GM23338 (cell line): Measurements from ENCODE around the gene TNNT3. TPM values are rescaled to one million over a fixed set of nuclear protein-coding genes. Genes with fewer than 3 reads are reported as not detected.

ENCODE experiments used
- ATAC-seq: fragments of 200-7000 bp; cut with Tn5 transposase; 3 replicates; pipeline ENCODE4 v1.9.1; 2020
- DNase-seq: peaks from one replicate; pipeline ENCODE4 v3.0.0-alpha.2; 2015; ENCODE audit warnings: low spot score
- H2AFZ ChIP-seq: fragments of 200-600 bp; sonication (generic); 2 replicates; pipeline ENCODE4 v1.8.0; 2016; ENCODE audit warnings: antibody characterized with exemption, mild to moderate bottlenecking, moderate library complexity
- H3F3A ChIP-seq: fragments of 200-600 bp; sonication (generic); replicated peaks from 2 replicates; pipeline ENCODE4 v1.8.0; 2017; ENCODE audit warnings: antibody characterized with exemption, mixed run types, low read depth
- H3K27ac ChIP-seq: fragments of 200-600 bp; sonication (generic); 2 replicates; pipeline ENCODE4 v1.6.1; 2016; ENCODE audit warnings: low read depth
- H3K27me3 ChIP-seq: fragments of 200-600 bp; sonication (generic); 2 replicates; pipeline ENCODE4 v1.8.0; 2016; ENCODE audit warnings: mild to moderate bottlenecking, mixed run types, moderate library complexity; ENCODE audit not compliant: insufficient read depth
- H3K36me3 ChIP-seq: fragments of 200-600 bp; sonication (generic); 2 replicates; pipeline ENCODE4 v1.8.0; 2016; ENCODE audit warnings: mild to moderate bottlenecking; ENCODE audit not compliant: insufficient read depth
- H3K4me1 ChIP-seq: fragments of 200-600 bp; sonication (generic); 2 replicates; pipeline ENCODE4 v1.8.0; 2016; ENCODE audit warnings: mild to moderate bottlenecking, moderate library complexity; ENCODE audit not compliant: insufficient read depth
- H3K4me2 ChIP-seq: fragments of 200-600 bp; sonication (generic); 2 replicates; pipeline ENCODE4 v1.7.1; 2017; ENCODE audit warnings: mixed run types
- H3K4me3 ChIP-seq: fragments of 200-600 bp; sonication (generic); 2 replicates; pipeline ENCODE4 v1.6.1; 2016; ENCODE audit warnings: mixed run types
- H3K79me2 ChIP-seq: fragments of 200-600 bp; sonication (generic); replicated peaks from 2 replicates; pipeline ENCODE4 v1.8.0; 2017; ENCODE audit warnings: mild to moderate bottlenecking; ENCODE audit not compliant: insufficient read depth
- H3K9me2 ChIP-seq: fragments of 200-600 bp; sonication (generic); 2 replicates; pipeline ENCODE4 v1.8.0; 2017; ENCODE audit not compliant: insufficient read depth
- H4K20me1 ChIP-seq: fragments of 200-600 bp; sonication (generic); replicated peaks from 2 replicates; pipeline ENCODE4 v1.8.0; 2017; ENCODE audit warnings: mild to moderate bottlenecking; ENCODE audit not compliant: insufficient read depth
- H3K27ac Mint-ChIP-seq: 2 replicates; pipeline ENCODE4 v1.8.0; 2020; ENCODE audit warnings: inconsistent platforms, mild to moderate bottlenecking, moderate library complexity, mixed read lengths
- H3K27me3 Mint-ChIP-seq: 3 replicates; pipeline ENCODE4 v1.8.0; 2022; ENCODE audit warnings: low read depth, mild to moderate bottlenecking, moderate library complexity, mixed read lengths, inconsistent platforms; ENCODE audit not compliant: insufficient read depth, poor library complexity
- H3K36me3 Mint-ChIP-seq: 3 replicates; pipeline ENCODE4 v1.8.0; 2021; ENCODE audit warnings: low read depth, mild to moderate bottlenecking, inconsistent platforms, moderate library complexity, mixed read lengths
- H3K4me1 Mint-ChIP-seq: 3 replicates; pipeline ENCODE4 v1.8.0; 2020; ENCODE audit warnings: mild to moderate bottlenecking, inconsistent platforms, mixed read lengths
- H3K4me3 Mint-ChIP-seq: 3 replicates; pipeline ENCODE4 v1.8.0; 2021; ENCODE audit warnings: moderate library complexity, mild to moderate bottlenecking, inconsistent platforms, mixed read lengths
- H3K9me3 Mint-ChIP-seq: 3 replicates; pipeline ENCODE4 v1.8.0; 2020; ENCODE audit warnings: moderate library complexity, mild to moderate bottlenecking, inconsistent platforms, mixed read lengths
- CREB1 ChIP-seq: fragments of 250-450 bp; sonication (Bioruptor Pico); IDR thresholded peaks from 2 replicates; pipeline ENCODE4 v1.5.0; 2020; ENCODE audit warnings: low read depth, mild to moderate bottlenecking, moderate library complexity
- CTCF ChIP-seq, 2 experiments: fragments of 200-600 bp in 1 of 2; sonication (generic) in 1 of 2; conservative IDR thresholded peaks; 2 replicates each; pipeline versions ENCODE4 v1.5.1 to v1.6.1; 2016 to 2017; ENCODE audit warnings: antibody characterized with exemption in 2 of 2, low read depth in 2 of 2, mild to moderate bottlenecking in 2 of 2, moderate library complexity in 1 of 2
- ETS1 ChIP-seq: IDR thresholded peaks from 2 replicates; pipeline ENCODE4 v1.6.1; 2016; ENCODE audit warnings: antibody characterized with exemption
- EZH2 ChIP-seq: fragments of 200-600 bp; sonication (generic); IDR thresholded peaks from one replicate; pipeline ENCODE4 v1.8.0; 2017; ENCODE audit warnings: antibody characterized with exemption, mild to moderate bottlenecking, low read depth; ENCODE audit not compliant: unreplicated experiment
- EZH2phosphoT487 ChIP-seq: fragments of 200-600 bp; sonication (generic); IDR thresholded peaks from one replicate; pipeline ENCODE4 v1.8.1; 2018; ENCODE audit warnings: antibody characterized with exemption; ENCODE audit not compliant: unreplicated experiment
- JUNB ChIP-seq: IDR thresholded peaks from one replicate; pipeline ENCODE4 v1.6.1; 2016; ENCODE audit warnings: antibody characterized with exemption; ENCODE audit not compliant: unreplicated experiment
- NANOG ChIP-seq: IDR thresholded peaks from 2 replicates; pipeline ENCODE4 v1.6.1; 2016; ENCODE audit warnings: antibody characterized with exemption, borderline replicate concordance
- POLR2AphosphoS5 ChIP-seq: IDR thresholded peaks from 2 replicates; pipeline ENCODE4 v1.6.1; 2016; ENCODE audit warnings: antibody characterized with exemption, low read depth
- STAT1 ChIP-seq: IDR thresholded peaks from one replicate; pipeline ENCODE4 v1.6.1; 2016; ENCODE audit warnings: antibody characterized with exemption; ENCODE audit not compliant: unreplicated experiment
- ZNF114 ChIP-seq: fragments of 250-450 bp; sonication (Bioruptor Pico); IDR thresholded peaks from 2 replicates; pipeline ENCODE4 v1.5.0; 2020; ENCODE audit warnings: mild to moderate bottlenecking, moderate library complexity
- ZNF331 ChIP-seq: fragments of 250-450 bp; sonication (Bioruptor Pico); IDR thresholded peaks from 2 replicates; pipeline ENCODE4 v1.5.0; 2020; ENCODE audit warnings: low read depth, mild to moderate bottlenecking, moderate library complexity
- polyA plus RNA-seq: library from polyadenylated mRNA; unstranded; fragments of >200 nt; fragmentation: Nextera tagmentation; extraction: Ambion mirVana; gene quantifications from 2 replicates; pipeline ENCODE4 v1.2.1, GENCODE V29; 2016
- total RNA-seq: library from RNA; depleted of rRNA; stranded (reverse); fragments of >200 nt; shearing (Covaris generic); gene quantifications from 2 replicates; pipeline ENCODE4 v1.2.3, GENCODE V29; 2014
- TF ChIP-seq, protein P1 (sequence below): IDR thresholded peaks from one replicate; pipeline ENCODE4 v1.6.1; 2018; ENCODE audit warnings: antibody characterized with exemption; ENCODE audit not compliant: unreplicated experiment
- TF ChIP-seq, protein P2 (sequence below): fragments of 250-450 bp; sonication (Bioruptor Pico); IDR thresholded peaks from 2 replicates; pipeline ENCODE4 v1.5.0; 2020; ENCODE audit warnings: mild to moderate bottlenecking, moderate library complexity

TNNT3 gene
- total and polyA plus RNA-seq, 2 experiments from 2014 or later: not detected

DNA sequence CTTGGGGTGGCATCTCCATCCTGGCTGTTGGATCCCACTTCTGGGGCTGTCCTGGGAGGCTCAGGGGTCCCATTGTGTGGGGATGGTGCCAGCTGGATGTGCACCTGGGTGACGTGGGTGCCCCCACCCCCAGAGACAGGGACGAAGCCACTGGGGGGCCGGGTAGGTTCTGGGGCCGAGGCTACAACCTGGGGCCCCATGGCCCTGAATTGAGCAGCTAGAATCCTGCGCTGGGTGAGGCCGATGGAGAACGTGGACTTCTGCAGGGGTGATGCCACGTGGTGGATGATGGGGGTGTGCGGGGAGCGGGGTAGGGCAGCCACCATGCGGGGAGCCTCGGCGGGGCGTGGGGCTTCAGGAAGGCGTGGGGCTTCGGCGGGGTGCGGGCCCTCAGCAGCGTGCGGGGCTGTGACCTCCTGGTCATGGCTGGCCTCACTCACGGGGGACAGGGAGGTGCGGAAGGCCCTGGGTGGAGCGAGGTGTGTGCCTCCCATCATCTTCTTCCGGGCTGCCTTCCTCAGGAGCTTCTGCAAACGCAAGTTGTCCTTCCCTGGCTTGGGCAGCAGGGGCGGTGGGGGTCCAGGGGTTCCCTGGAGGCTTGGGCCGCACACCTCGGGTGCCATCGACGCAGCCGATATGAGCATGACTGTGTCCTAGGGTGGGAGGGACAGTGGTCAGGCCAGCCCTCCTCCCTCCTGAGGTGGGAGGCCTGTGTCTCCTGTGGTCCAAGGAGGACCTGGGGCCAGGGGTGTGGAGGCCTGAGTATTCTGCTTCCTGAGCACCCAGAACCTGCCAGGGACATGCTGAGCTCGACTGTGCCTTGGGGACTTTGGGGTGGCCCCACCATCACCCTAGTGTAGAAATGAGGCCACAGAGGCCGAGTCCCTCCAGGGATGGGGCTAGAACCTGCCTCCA, 29.3 kb upstream of the TNNT3 start:
- H3K4me3 Mint-ChIP-seq: no peak overlapping the region
- no peaks in the 10 kb centered on the region for H3K27me3 ChIP-seq

More for the DNA sequence above, 29.3 kb upstream of the TNNT3 start:
- no peak for DNase-seq
- Mint-ChIP-seq H3K4me1 (no peaks in the 10 kb centered on the region), H3K27me3 (peaks cover 10% of the 10 kb centered on the region), H3K9me3 (no peaks in the 10 kb centered on the region), H3K36me3 (no peaks in the 10 kb centered on the region), H3K27ac (no peak overlapping the region)
- H3K4me2 ChIP-seq: no peak overlapping the region
- H3F3A ChIP-seq: no peaks in the 10 kb centered on the region
- no peak overlapping the region for H2AFZ ChIP-seq
- no peaks in the 10 kb centered on the region for H3K79me2 ChIP-seq
- H3K4me3 ChIP-seq: no peak overlapping the region
- no peaks in the 10 kb centered on the region for H3K9me2 ChIP-seq
- H3K4me1 ChIP-seq: no peaks in the 10 kb centered on the region
- TF ChIP-seq, protein P1, sequence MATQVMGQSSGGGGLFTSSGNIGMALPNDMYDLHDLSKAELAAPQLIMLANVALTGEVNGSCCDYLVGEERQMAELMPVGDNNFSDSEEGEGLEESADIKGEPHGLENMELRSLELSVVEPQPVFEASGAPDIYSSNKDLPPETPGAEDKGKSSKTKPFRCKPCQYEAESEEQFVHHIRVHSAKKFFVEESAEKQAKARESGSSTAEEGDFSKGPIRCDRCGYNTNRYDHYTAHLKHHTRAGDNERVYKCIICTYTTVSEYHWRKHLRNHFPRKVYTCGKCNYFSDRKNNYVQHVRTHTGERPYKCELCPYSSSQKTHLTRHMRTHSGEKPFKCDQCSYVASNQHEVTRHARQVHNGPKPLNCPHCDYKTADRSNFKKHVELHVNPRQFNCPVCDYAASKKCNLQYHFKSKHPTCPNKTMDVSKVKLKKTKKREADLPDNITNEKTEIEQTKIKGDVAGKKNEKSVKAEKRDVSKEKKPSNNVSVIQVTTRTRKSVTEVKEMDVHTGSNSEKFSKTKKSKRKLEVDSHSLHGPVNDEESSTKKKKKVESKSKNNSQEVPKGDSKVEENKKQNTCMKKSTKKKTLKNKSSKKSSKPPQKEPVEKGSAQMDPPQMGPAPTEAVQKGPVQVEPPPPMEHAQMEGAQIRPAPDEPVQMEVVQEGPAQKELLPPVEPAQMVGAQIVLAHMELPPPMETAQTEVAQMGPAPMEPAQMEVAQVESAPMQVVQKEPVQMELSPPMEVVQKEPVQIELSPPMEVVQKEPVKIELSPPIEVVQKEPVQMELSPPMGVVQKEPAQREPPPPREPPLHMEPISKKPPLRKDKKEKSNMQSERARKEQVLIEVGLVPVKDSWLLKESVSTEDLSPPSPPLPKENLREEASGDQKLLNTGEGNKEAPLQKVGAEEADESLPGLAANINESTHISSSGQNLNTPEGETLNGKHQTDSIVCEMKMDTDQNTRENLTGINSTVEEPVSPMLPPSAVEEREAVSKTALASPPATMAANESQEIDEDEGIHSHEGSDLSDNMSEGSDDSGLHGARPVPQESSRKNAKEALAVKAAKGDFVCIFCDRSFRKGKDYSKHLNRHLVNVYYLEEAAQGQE: no peak
- no peak for TF ChIP-seq ETS1
- no peak for TF ChIP-seq ZNF114
- TF ChIP-seq CTCF (conservative IDR thresholded peaks at IDR 0.05; ENCODE audit: low read depth in 2 of 2): no peak
- TF ChIP-seq NANOG: no peak
- TF ChIP-seq ZNF331: no peak
- no peak for TF ChIP-seq CREB1 (CRISPR knock-in tag)
- TF ChIP-seq EZH2phosphoT487: no peak
- TF ChIP-seq JUNB: no peak
- TF ChIP-seq POLR2AphosphoS5: no peak
- no peak for TF ChIP-seq EZH2
- TF ChIP-seq, protein P2, sequence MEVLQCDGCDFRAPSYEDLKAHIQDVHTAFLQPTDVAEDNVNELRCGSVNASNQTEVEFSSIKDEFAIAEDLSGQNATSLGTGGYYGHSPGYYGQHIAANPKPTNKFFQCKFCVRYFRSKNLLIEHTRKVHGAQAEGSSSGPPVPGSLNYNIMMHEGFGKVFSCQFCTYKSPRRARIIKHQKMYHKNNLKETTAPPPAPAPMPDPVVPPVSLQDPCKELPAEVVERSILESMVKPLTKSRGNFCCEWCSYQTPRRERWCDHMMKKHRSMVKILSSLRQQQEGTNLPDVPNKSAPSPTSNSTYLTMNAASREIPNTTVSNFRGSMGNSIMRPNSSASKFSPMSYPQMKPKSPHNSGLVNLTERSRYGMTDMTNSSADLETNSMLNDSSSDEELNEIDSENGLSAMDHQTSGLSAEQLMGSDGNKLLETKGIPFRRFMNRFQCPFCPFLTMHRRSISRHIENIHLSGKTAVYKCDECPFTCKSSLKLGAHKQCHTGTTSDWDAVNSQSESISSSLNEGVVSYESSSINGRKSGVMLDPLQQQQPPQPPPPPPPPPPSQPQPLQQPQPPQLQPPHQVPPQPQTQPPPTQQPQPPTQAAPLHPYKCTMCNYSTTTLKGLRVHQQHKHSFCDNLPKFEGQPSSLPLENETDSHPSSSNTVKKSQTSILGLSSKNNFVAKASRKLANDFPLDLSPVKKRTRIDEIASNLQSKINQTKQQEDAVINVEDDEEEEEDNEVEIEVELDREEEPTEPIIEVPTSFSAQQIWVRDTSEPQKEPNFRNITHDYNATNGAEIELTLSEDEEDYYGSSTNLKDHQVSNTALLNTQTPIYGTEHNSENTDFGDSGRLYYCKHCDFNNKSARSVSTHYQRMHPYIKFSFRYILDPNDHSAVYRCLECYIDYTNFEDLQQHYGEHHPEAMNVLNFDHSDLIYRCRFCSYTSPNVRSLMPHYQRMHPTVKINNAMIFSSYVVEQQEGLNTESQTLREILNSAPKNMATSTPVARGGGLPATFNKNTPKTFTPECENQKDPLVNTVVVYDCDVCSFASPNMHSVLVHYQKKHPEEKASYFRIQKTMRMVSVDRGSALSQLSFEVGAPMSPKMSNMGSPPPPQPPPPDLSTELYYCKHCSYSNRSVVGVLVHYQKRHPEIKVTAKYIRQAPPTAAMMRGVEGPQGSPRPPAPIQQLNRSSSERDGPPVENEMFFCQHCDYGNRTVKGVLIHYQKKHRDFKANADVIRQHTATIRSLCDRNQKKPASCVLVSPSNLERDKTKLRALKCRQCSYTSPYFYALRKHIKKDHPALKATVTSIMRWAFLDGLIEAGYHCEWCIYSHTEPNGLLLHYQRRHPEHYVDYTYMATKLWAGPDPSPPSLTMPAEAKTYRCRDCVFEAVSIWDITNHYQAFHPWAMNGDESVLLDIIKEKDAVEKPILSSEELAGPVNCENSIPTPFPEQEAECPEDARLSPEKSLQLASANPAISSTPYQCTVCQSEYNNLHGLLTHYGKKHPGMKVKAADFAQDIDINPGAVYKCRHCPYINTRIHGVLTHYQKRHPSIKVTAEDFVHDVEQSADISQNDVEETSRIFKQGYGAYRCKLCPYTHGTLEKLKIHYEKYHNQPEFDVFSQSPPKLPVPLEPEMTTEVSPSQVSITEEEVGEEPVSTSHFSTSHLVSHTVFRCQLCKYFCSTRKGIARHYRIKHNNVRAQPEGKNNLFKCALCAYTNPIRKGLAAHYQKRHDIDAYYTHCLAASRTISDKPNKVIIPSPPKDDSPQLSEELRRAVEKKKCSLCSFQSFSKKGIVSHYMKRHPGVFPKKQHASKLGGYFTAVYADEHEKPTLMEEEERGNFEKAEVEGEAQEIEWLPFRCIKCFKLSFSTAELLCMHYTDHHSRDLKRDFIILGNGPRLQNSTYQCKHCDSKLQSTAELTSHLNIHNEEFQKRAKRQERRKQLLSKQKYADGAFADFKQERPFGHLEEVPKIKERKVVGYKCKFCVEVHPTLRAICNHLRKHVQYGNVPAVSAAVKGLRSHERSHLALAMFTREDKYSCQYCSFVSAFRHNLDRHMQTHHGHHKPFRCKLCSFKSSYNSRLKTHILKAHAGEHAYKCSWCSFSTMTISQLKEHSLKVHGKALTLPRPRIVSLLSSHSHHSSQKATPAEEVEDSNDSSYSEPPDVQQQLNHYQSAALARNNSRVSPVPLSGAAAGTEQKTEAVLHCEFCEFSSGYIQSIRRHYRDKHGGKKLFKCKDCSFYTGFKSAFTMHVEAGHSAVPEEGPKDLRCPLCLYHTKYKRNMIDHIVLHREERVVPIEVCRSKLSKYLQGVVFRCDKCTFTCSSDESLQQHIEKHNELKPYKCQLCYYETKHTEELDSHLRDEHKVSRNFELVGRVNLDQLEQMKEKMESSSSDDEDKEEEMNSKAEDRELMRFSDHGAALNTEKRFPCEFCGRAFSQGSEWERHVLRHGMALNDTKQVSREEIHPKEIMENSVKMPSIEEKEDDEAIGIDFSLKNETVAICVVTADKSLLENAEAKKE (CRISPR knock-in tag): no peak
- no peak for TF ChIP-seq STAT1
- no peak overlapping the region for H3K27ac ChIP-seq
- no peaks in the 10 kb centered on the region for H4K20me1 ChIP-seq
- no peak for ATAC-seq
- H3K36me3 ChIP-seq: no peaks in the 10 kb centered on the region
